Measurements from ENCODE around the gene ITSN2.
A peak's percentile ranks its signal among the peaks of the same experiment; 100 is the strongest.
"Not testable (repeated sequence)": the region's sequence is repeated elsewhere in the genome, so short reads cannot be mapped to it uniquely, and the experiment has no call there.

ITSN2 gene

GRCh38 chr2:24382363-24383073 is 22.2 kb upstream of the ITSN2 start:
- no peak overlapping the region for H3K4me3 ChIP-seq (ENCODE audit: low read length)
- no peak for TF ChIP-seq ZNF274 (IDR thresholded peaks at IDR 0.05; ENCODE audit: low read depth, low read length)

GRCh38 chr2:24380820-24381219 is 20.5 kb upstream of the ITSN2 start:
- no peak overlapping the region for H3K4me3 ChIP-seq (ENCODE audit: low read length)
- TF ChIP-seq ZNF274 (IDR thresholded peaks at IDR 0.05; ENCODE audit: low read depth, low read length): no peak

GRCh38 chr2:24375349-24376087 is 15.2 kb upstream of the ITSN2 start:
- no peak overlapping the region for H3K4me3 ChIP-seq (ENCODE audit: low read length)
- no peak for TF ChIP-seq ZNF274 (IDR thresholded peaks at IDR 0.05; ENCODE audit: low read depth, low read length)

- no peak for TF ChIP-seq ZNF274 (IDR thresholded peaks at IDR 0.05; ENCODE audit: low read depth, low read length)
- no peak overlapping the region for H3K4me3 ChIP-seq (ENCODE audit: low read length)
These were observed 14.0 kb upstream of the ITSN2 start for GRCh38 chr2:24374301-24374700.

- H3K4me3 ChIP-seq (ENCODE audit: low read length): no peak overlapping the region
- no peak for TF ChIP-seq ZNF274 (IDR thresholded peaks at IDR 0.05; ENCODE audit: low read depth, low read length)
These were observed 11.7 kb upstream of the ITSN2 start for GRCh38 chr2:24372033-24372432.

GRCh38 chr2:24365826-24366225 is 5.5 kb upstream of the ITSN2 start:
- TF ChIP-seq ZNF274 (IDR thresholded peaks at IDR 0.05; ENCODE audit: low read depth, low read length): no peak

GRCh38 chr2:24365051-24365450 is 4.7 kb upstream of the ITSN2 start:
- H3K4me3 ChIP-seq (ENCODE audit: low read length): no peak overlapping the region
- TF ChIP-seq ZNF274 (IDR thresholded peaks at IDR 0.05; ENCODE audit: low read depth, low read length): no peak

More at GRCh38 chr2:24365826-24366225, 5.5 kb upstream of the ITSN2 start:
- H3K4me3 ChIP-seq (ENCODE audit: low read length): no peak overlapping the region

GRCh38 chr2:24363301-24363700 is 3.0 kb upstream of the ITSN2 start:
- no peak overlapping the region for H3K4me3 ChIP-seq (ENCODE audit: low read length)
- no peak for TF ChIP-seq ZNF274 (IDR thresholded peaks at IDR 0.05; ENCODE audit: low read depth, low read length)

- TF ChIP-seq ZNF274 (IDR thresholded peaks at IDR 0.05; ENCODE audit: low read depth, low read length): no peak
These were observed 1.9 kb upstream of the ITSN2 start for GRCh38 chr2:24362253-24362652.

GRCh38 chr2:24360963-24361330 is 611 bp upstream of the ITSN2 start:
- no peak for TF ChIP-seq ZNF274 (IDR thresholded peaks at IDR 0.05; ENCODE audit: low read depth, low read length)
- peak overlapping the region; percentile 99; the same call in 1 of the 2 replicates for H3K4me3 ChIP-seq (ENCODE audit: low read length)

More at GRCh38 chr2:24362253-24362652, 1.9 kb upstream of the ITSN2 start:
- H3K4me3 ChIP-seq (ENCODE audit: low read length): no peak overlapping the region

- H3K4me3 ChIP-seq (ENCODE audit: low read length): peak overlapping the region; percentile 99
- no peak for TF ChIP-seq ZNF274 (IDR thresholded peaks at IDR 0.05; ENCODE audit: low read depth, low read length)
These were observed 947 bp downstream of the ITSN2 start for GRCh38 chr2:24359129-24360049.

GRCh38 chr2:24357767-24358166 is 2.6 kb downstream of the ITSN2 start:
- peak overlapping the region; percentile 35; the same call in 1 of the 2 replicates for H3K4me3 ChIP-seq (ENCODE audit: low read length)

- not testable (repeated sequence) for H3K4me3 ChIP-seq (ENCODE audit: low read length)
These were observed 3.2 kb downstream of the ITSN2 start for GRCh38 chr2:24357115-24357514.

GRCh38 chr2:24354957-24355356 is 5.4 kb downstream of the ITSN2 start:
- no peak for TF ChIP-seq ZNF274 (IDR thresholded peaks at IDR 0.05; ENCODE audit: low read depth, low read length)
- no peak overlapping the region for H3K4me3 ChIP-seq (ENCODE audit: low read length)

All from GM08714 (cell line).